NCI-H2227 (cell line): Measurements from ENCODE around the gene ANKS1A.
"Not testable (repeated sequence)": the region's sequence is repeated elsewhere in the genome, so short reads cannot be mapped to it uniquely, and the experiment has no call there.

ENCODE experiments used
- DNase-seq: peaks from one replicate; lab custom pipeline; 2025; ENCODE audit not compliant: unreplicated experiment; lab: John Stamatoyannopoulos, UW

ANKS1A gene

GRCh38 chr6:34877869-34878485 is 11.1 kb upstream of the ANKS1A start:
- no peak for DNase-seq

GRCh38 chr6:34884073-34884472 is 5.0 kb upstream of the ANKS1A start:
- not testable (repeated sequence) for DNase-seq

- no peak for DNase-seq
Observed at GRCh38 chr6:34884996-34885395, 4.1 kb upstream of the ANKS1A start.

GRCh38 chr6:34885837-34886236 is 3.2 kb upstream of the ANKS1A start:
- DNase-seq: not testable (repeated sequence)

GRCh38 chr6:34887753-34888513 is 1.1 kb upstream of the ANKS1A start, which contains the start of gene TAF11:
TSS of gene TAF11 (minus strand) at chr6:34888042. CDS start at chr6:34887957, 85 bp downstream.
- DNase-seq: peak; percentile 94

GRCh38 chr6:34888514-34888856 is 570 bp upstream of the ANKS1A start:
- no peak for DNase-seq

GRCh38 chr6:34890533-34890925 is 1.5 kb downstream of the ANKS1A start:
- DNase-seq: no peak

GRCh38 chr6:34891296-34891695 is 2.2 kb downstream of the ANKS1A start:
- DNase-seq: no peak

- DNase-seq: no peak
Observed at GRCh38 chr6:34894693-34895092, 5.6 kb downstream of the ANKS1A start.

- no peak for DNase-seq
Observed at GRCh38 chr6:34897130-34897529, 8.1 kb downstream of the ANKS1A start.

- no peak for DNase-seq
Observed at GRCh38 chr6:34897716-34898115, 8.7 kb downstream of the ANKS1A start.

GRCh38 chr6:34899748-34900147 is 10.7 kb downstream of the ANKS1A start:
- not testable (repeated sequence) for DNase-seq

- DNase-seq: no peak
Observed at GRCh38 chr6:34900321-34901031, 11.4 kb downstream of the ANKS1A start.

GRCh38 chr6:34901930-34902329 is 12.9 kb downstream of the ANKS1A start:
- DNase-seq: no peak

GRCh38 chr6:34904990-34905613 is 16.0 kb downstream of the ANKS1A start:
- no peak for DNase-seq

- DNase-seq: no peak
Observed at GRCh38 chr6:34906826-34907225, 17.8 kb downstream of the ANKS1A start.

- no peak for DNase-seq
Observed at GRCh38 chr6:34908194-34908593, 19.1 kb downstream of the ANKS1A start.

- no peak for DNase-seq
Observed at GRCh38 chr6:34909320-34909883, 20.3 kb downstream of the ANKS1A start.

- DNase-seq: no peak
Observed at GRCh38 chr6:34911822-34912221, 22.8 kb downstream of the ANKS1A start.

- DNase-seq: no peak
Observed at GRCh38 chr6:34912715-34913464, 23.8 kb downstream of the ANKS1A start.

- no peak for DNase-seq
Observed at GRCh38 chr6:34914358-34914757, 25.3 kb downstream of the ANKS1A start.
